Upper lobe of left lung (tissue), 6 donors: Measurements from ENCODE around the gene KLF2. TPM values are rescaled to one million over a fixed set of nuclear protein-coding genes. Genes with fewer than 3 reads are reported as not detected.

Source experiments
- ATAC-seq, 2 donors: fragments of 200-7000 bp; cut with Tn5 transposase; one replicate each; pipeline ENCODE4 v1.9.1; 2022; ENCODE audit warnings: mild to moderate bottlenecking in 2 of 2, moderate library complexity in 2 of 2; ENCODE audit not compliant: low FRiP score in 2 of 2
- DNase-seq, 2 donors: peaks; one replicate each; pipeline ENCODE4 v3.0.0-alpha.2; 2019 to 2020
- H3K27ac ChIP-seq, 4 donors: fragments of 200-600 bp; sonication (generic); one replicate each; pipeline ENCODE4 v1.5.1; 2016 to 2019
- H3K27me3 ChIP-seq, 4 donors: fragments of 200-600 bp; sonication (generic); one replicate each; pipeline ENCODE4 v1.5.1; 2017 to 2019
- H3K36me3 ChIP-seq, 4 donors: fragments of 200-600 bp; sonication (generic); one replicate each; pipeline ENCODE4 v1.5.1; 2016 to 2019
- H3K4me1 ChIP-seq, 4 donors: fragments of 200-600 bp; sonication (generic); one replicate each; pipeline ENCODE4 v1.5.1; 2018 to 2019
- H3K4me3 ChIP-seq, 4 donors: fragments of 200-600 bp; sonication (generic); one replicate each; pipeline ENCODE4 v1.5.1; 2017 to 2019; ENCODE audit warnings: mild to moderate bottlenecking in 2 of 4, moderate library complexity in 1 of 4
- H3K9me3 ChIP-seq, 4 donors: fragments of 200-600 bp; sonication (generic); one replicate each; pipeline ENCODE4 v1.5.1; 2018 to 2019
- CTCF ChIP-seq, 6 experiments: fragments of 450-650 bp in 4 of 6; fragments of 200-600 bp in 2 of 6; sonication (generic) in 2 of 6; IDR thresholded peaks; one replicate each; pipeline ENCODE4 v1.5.1; 2016 to 2019; ENCODE audit warnings: antibody characterized with exemption in 6 of 6
- EP300 ChIP-seq, 4 donors: sonication (generic); formaldehyde crosslinking; IDR thresholded peaks; one replicate each; pipeline ENCODE4 v1.5.1; 2017; ENCODE audit warnings: antibody characterized with exemption in 4 of 4, control low read depth in 2 of 4
- POLR2A ChIP-seq, 4 donors: fragments of 450-650 bp; IDR thresholded peaks; one replicate each; pipeline ENCODE4 v1.5.1; 2016 to 2017; ENCODE audit warnings: antibody characterized with exemption in 4 of 4, mild to moderate bottlenecking in 2 of 4
- POLR2AphosphoS5 ChIP-seq, 2 donors: sonication (generic); formaldehyde crosslinking; IDR thresholded peaks; one replicate each; pipeline ENCODE4 v1.5.1; 2017; ENCODE audit warnings: antibody characterized with exemption in 2 of 2
- WGBS, 2 donors: methylation state at CpG; one replicate each; pipeline ENCODE4 v1.1.5; 2017 to 2018; 5-methylcytosine and 5-hydroxymethylcytosine counted together
- total RNA-seq, 6 donors: library from RNA; depleted of rRNA in 4 of 6; stranded (reverse); fragments of >200 nt in 4 of 6; gene quantifications; one replicate each; pipeline versions ENCODE4 v1.1.0 to v1.2.1, GENCODE V29; 2016 to 2021
- donor health status: DM: no; HTN: no; CAD: no; lungs with moderate emphysema.
- donor health status: DM: no; HTN: yes; CAD: no; lungs with severe emphysema.

KLF2 gene
- 100 to 1,000 TPM in 2 of 6 donors, 10 to 100 TPM in 4; 26.2 to 298 (median 75.8) TPM for total RNA-seq

GRCh38 chr19:16324384-16325160, at the start of gene KLF2:
Gene KLF2, plus strand, starts transcription at chr19:16324826. Its CDS starts 98 bp downstream, at chr19:16324924.
- no peaks in the 10 kb centered on the region for H3K27me3 ChIP-seq
- peak within 1 kb of the TSS; percentile 60 to 90 (median 76) for H3K4me3 ChIP-seq
- H3K36me3 ChIP-seq: peaks cover 12 to 39% (median 19%) of the 10 kb centered on the region in 4 donors
- TF ChIP-seq CTCF (IDR thresholded peaks at IDR 0.05) (no peak), POLR2AphosphoS5 (IDR thresholded peaks at IDR 0.05) (peak; percentile 92 to 100), POLR2A (IDR thresholded peaks at IDR 0.05) (peak; percentile 95 to 99 (median 96)), EP300 (IDR thresholded peaks at IDR 0.05) (peak in 1 of 4 donors; percentile 11)
- WGBS, 2 donors: 0% methylated on average over 8 of the region's 105 CpGs; no CpG with 5 or more reads in 1 of the 2 donors
- peak within 1 kb of the TSS; percentile 94 to 97 (median 97) for H3K27ac ChIP-seq
- no peaks in the 10 kb centered on the region for H3K9me3 ChIP-seq
- DNase-seq (peak; percentile 92 to 100), ATAC-seq (peak; percentile 89 to 91)
- peaks cover 32 to 57% (median 35%) of the 10 kb centered on the region in 4 donors for H3K4me1 ChIP-seq

- peaks cover 39 to 53% (median 46%) of the 10 kb centered on the region in 4 donors for H3K4me1 ChIP-seq
- no peak for TF ChIP-seq POLR2A (IDR thresholded peaks at IDR 0.05)
- no peak for TF ChIP-seq EP300 (IDR thresholded peaks at IDR 0.05)
- no peak for TF ChIP-seq CTCF (IDR thresholded peaks at IDR 0.05)
- no peak for TF ChIP-seq POLR2AphosphoS5 (IDR thresholded peaks at IDR 0.05)
- no peaks in the 10 kb centered on the region for H3K27me3 ChIP-seq
- H3K36me3 ChIP-seq: no peaks in the 10 kb centered on the region
- no peak for DNase-seq
- H3K9me3 ChIP-seq: no peaks in the 10 kb centered on the region
- H3K27ac ChIP-seq: no peak overlapping the region
- ATAC-seq: no peak
- WGBS, 2 donors: 81 to 92% methylated on average over 4 of the region's 4 CpGs
- H3K4me3 ChIP-seq: no peak overlapping the region
Observed at GRCh38 chr19:16280306-16280705, 44.3 kb upstream of the KLF2 start.

- Histone ChIP-seq H3K4me3 (no peak overlapping the region), H3K9me3 (no peaks in the 10 kb centered on the region), H3K36me3 (no peaks in the 10 kb centered on the region), H3K27ac (peak overlapping the region; percentile 91 to 95 (median 94)), H3K27me3 (no peaks in the 10 kb centered on the region), H3K4me1 (peaks cover 51 to 67% (median 60%) of the 10 kb centered on the region in 4 donors)
- DNase-seq (no peak), ATAC-seq (no peak)
- 81 to 83% methylated on average over 5 of the region's 5 CpGs for WGBS, 2 donors
- TF ChIP-seq POLR2A (IDR thresholded peaks at IDR 0.05) (no peak), CTCF (IDR thresholded peaks at IDR 0.05) (no peak), POLR2AphosphoS5 (IDR thresholded peaks at IDR 0.05) (no peak), EP300 (IDR thresholded peaks at IDR 0.05) (no peak)
Observed at GRCh38 chr19:16281743-16282142, 42.9 kb upstream of the KLF2 start.

GRCh38 chr19:16283210-16284061, 41.2 kb upstream of the KLF2 start:
- Histone ChIP-seq H3K27me3 (no peaks in the 10 kb centered on the region), H3K9me3 (no peaks in the 10 kb centered on the region), H3K4me3 (peak overlapping the region in 3 of 4 donors; percentile 13 to 36 (median 17)), H3K4me1 (peaks cover 56 to 71% (median 61%) of the 10 kb centered on the region in 4 donors), H3K27ac (peak overlapping the region; percentile 91 to 95 (median 94)), H3K36me3 (no peaks in the 10 kb centered on the region)
- TF ChIP-seq POLR2AphosphoS5 (IDR thresholded peaks at IDR 0.05): peak; percentile 81 to 87
- TF ChIP-seq CTCF (IDR thresholded peaks at IDR 0.05): no peak
- peak in 3 of 4 donors; percentile 62 to 85 (median 83) for TF ChIP-seq POLR2A (IDR thresholded peaks at IDR 0.05)
- peak in 3 of 4 donors; percentile 43 to 75 (median 58) for TF ChIP-seq EP300 (IDR thresholded peaks at IDR 0.05)
- DNase-seq (peak; percentile 76 to 92), ATAC-seq (peak; percentile 84 to 87)
- WGBS, 2 donors: 5 to 8% methylated on average over 20 to 30 of the region's 36 CpGs
